ENCODE results near the gene LLPH. TPM values are rescaled to one million over a fixed set of nuclear protein-coding genes. Genes with fewer than 3 reads are reported as not detected.
A peak's percentile ranks its signal among the peaks of the same experiment; 100 is the strongest.

The LLPH gene
- total RNA-seq, 1 donor from 2014 or later = 1.9 TPM

DNA sequence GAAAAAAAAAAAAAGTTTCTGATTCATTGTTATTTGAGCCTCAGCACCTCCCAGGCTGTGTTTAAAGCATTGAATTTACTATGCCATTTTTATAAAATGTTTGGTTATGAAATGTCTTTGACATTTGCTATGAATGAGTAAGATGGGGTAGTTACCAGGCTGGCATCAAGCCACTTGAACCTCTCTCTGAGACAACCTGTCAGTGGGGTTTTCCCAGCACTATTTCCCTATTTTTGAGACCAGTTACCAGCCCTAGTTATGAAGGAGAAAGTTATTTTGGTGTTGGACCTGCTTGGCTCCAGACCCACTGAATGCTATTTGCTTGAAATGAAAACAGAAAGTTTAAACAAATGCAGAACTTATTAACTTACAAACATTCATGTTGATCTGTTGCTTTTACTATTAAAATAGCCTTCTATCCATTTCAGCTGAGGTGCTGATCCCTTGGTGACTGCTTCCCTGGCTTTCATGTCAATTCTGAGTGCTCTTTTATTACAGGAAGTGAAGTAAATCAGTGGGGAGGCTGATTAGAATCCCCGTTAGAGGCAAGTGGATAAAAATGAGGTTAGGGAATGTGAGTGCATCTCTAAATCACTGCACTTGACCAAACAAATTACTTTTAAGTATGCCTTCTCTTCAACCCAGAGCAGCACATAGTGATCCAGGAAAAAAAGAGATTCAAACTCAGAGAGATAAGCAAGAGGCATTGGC is 37.8 kb downstream of the LLPH start:
- peak in 1 of 2 donors; percentile 54 for DNase-seq (ENCODE audit: low read depth in 2 of 2)

- no peak for DNase-seq (ENCODE audit: low read depth in 2 of 2)
Measured at GRCh38 chr12:66090157-66090556, 40.4 kb downstream of the LLPH start.

DNA sequence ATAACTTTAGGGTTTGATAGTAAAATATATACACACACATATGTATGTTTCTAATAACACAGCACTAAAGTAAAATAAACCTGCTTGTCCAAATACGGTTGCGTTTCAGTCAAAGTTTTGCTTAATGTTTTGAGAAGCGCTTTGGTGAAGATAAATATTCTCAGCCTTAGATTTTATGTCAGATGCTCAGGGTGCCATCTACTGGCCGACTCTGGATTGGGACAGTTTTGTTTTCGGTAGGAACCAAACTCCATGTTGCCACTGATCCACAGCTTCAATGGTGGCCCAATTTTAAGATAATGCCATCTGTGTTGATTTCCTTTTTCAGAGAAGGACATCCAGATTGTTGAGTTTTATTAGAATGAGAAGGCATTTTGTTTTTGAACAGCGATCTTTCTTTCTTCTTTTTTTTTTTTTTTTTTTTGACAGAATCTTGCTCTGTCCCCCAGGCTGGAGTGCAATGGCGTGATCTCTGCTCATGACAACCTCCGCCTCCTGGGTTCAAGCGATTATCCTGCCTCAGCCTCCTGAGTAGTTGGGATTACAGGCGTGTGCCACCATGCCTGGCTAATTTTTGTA is 43.1 kb downstream of the LLPH start:
- DNase-seq (ENCODE audit: low read depth in 2 of 2) = peak; percentile 57 to 72

GRCh38 chr12:66085998-66086397 is 44.6 kb downstream of the LLPH start:
- no peak for DNase-seq (ENCODE audit: low read depth in 2 of 2)

DNA sequence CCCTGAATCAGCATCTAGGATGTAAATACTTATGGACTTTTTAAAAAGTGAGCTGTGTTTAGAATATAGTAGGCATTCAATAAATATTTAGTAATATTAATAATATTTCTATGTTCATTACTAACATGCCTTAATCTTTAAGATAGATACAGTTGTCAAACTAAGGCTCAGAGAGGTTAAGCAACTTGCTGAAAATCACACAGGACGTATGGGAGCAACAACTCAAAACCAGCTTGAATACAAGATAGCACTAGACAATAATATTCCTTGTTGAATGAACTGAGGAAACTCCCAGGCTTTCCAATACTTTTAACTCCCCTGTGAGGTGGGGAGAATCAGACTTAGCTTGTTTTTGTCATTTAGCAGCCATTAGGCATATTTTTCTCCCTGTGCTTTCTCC is 45.3 kb downstream of the LLPH start:
- DNase-seq (ENCODE audit: low read depth in 2 of 2) = no peak

DNA sequence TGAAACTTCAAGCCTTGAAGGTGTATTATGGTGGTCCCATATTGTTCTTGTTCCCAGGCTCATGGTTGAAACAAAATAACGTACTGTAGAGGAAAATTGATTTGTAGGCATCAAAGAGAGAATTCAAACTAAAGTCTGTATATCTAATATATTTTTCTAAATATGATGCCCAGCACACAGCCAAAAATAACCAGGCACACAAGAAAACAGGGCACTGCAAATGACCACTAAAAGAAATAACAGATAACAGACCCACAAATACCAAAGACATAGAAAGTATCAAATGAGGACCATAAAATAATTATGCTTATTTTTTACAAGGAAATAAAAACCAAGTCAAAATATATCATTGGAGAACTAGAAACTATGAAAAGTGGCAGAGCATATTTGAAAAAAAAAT is 46.8 kb downstream of the LLPH start:
- no peak for DNase-seq (ENCODE audit: low read depth in 2 of 2)

GRCh38 chr12:66082744-66083143 is 47.8 kb downstream of the LLPH start:
- DNase-seq (ENCODE audit: low read depth in 2 of 2) = no peak

DNA sequence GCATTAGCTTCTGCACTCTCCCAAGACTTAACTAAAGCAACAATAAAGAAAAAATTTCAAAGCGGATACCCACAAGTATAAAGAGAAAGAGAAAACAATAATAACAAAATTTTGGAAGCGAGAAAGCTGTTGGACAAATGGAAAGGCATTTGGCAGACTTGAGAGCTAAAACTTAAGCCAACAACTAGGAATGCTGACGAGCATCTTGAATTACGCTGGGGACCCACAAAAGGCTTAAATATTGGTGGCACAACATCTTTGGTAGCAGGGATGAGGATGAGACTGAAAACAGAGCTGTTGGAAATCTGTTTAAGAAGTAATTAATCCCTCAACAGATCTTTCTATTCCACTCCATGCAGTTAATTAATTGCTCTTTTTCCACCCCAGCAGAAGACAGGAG is 49.8 kb downstream of the LLPH start:
- DNase-seq (ENCODE audit: low read depth in 2 of 2) = no peak

- no peak for DNase-seq (ENCODE audit: low read depth in 2 of 2)
Measured at GRCh38 chr12:66077542-66077941, 53.0 kb downstream of the LLPH start.

GRCh38 chr12:66074561-66074960 is 56.0 kb downstream of the LLPH start:
- no peak for DNase-seq (ENCODE audit: low read depth in 2 of 2)

DNA sequence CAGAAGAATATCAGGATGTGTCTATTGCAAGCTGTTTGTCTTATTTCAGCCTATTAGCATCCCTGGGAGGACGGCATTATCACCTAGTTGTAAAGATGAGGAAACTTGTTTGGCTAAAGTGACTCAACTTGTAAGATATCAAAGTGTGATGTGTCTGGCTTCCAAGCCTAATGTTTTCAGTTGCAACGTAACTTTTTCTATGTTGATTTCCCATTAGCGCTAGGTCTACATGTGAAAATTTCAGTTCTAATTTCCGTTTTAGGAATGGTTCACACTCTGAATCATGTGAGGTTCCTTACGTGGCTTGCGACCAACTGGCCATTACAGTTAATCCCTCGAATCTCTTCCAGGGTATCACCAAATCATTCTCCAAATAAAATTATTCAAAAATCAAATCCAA is 58.0 kb downstream of the LLPH start:
- DNase-seq (ENCODE audit: low read depth in 2 of 2) = no peak

DNA sequence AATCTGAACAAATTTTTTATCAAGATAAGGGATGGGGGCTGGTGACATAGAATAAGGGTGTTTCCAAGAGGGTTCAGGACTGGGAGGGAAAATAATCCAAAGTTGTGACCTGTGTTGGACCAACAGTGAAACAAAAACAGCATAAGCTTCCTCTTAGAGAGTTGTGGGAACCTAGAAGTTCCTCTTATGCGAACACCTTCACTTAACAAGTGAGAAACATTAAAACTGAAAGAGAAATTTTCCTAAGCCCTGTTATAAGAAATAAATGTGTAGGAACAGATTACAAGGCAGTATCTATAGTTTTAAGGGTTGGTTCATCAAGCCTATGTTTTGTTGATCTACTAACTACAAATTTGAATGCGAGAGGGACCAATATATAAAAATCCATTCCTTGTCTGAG is 58.4 kb downstream of the LLPH start:
- DNase-seq (ENCODE audit: low read depth in 2 of 2) = no peak

GRCh38 chr12:66071549-66071948 is 59.0 kb downstream of the LLPH start:
- DNase-seq (ENCODE audit: low read depth in 2 of 2) = no peak

- no peak for DNase-seq (ENCODE audit: low read depth in 2 of 2)
Measured at GRCh38 chr12:66070378-66071120, 60.0 kb downstream of the LLPH start.

DNA sequence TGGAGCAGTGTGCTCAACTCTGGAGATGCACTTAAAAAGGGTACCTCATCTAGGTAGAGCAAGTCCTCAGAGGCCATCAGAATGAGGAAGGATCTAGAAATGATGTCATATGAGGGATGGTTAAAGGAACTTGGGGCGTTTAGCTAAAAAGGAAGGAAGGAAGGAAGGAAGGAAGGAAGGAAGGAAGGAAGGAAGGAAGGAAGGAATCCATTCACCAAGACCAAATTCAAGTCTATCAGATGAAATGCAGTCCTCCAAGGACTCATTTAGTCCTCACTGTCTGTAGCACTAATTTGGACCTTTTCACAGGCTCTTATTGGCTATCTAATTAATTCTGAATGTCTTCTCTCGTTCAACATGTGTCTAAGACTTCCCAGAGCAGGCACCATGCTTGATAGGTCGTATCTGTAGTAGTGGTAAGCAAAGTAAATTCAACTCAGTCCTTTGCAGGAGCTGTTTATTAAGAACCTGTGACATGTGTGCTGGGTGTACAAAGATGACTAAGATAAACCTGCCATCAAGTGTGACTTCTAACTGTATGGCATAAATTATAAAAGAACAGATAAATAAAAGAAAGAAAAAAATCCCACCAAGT is 63.5 kb downstream of the LLPH start:
- DNase-seq (ENCODE audit: low read depth in 2 of 2) = no peak

Other genes with a start within 250 kb of the LLPH start
- 60.2 and 79.5 TPM in 2 replicates for gene TMBIM4, start 39.2 kb upstream of the LLPH start, total RNA-seq
- gene IRAK3, start 58.5 kb upstream of the LLPH start, total RNA-seq = 9.5 and 14.5 TPM in 2 replicates
- 0.77 and 1.0 TPM in 2 replicates for gene HELB, start 171.7 kb upstream of the LLPH start, total RNA-seq